K562 (cell line): ENCODE measurements around the gene OR5AR1. TPM values are rescaled to one million over a fixed set of nuclear protein-coding genes. Genes with fewer than 3 reads are reported as not detected.

Source experiments
- HLTF ChIP-seq: fragments of 450-650 bp; IDR thresholded peaks from 2 replicates; pipeline ENCODE4 v1.6.1; 2016
- SMARCB1 ChIP-seq: IDR thresholded peaks from 2 replicates; pipeline ENCODE4 v1.6.1; 2011; ENCODE audit warnings: improper control_type of control experiment, low read depth; ENCODE audit not compliant: insufficient read length
- ZNF318 ChIP-seq, 2 experiments: fragments of 450-650 bp; IDR thresholded peaks; 2 replicates each; pipeline ENCODE4 v1.6.1; 2016; ENCODE audit warnings: mild to moderate bottlenecking in 2 of 2, borderline replicate concordance in 1 of 2, low read depth in 1 of 2, moderate library complexity in 1 of 2
- polyA plus RNA-seq, 8 experiments: library from polyadenylated mRNA; depleted of rRNA in 4 of 8; stranded (reverse) in 5 of 8; unstranded in 3 of 8; fragments of >200 nt; fragmentation: Nextera tagmentation in 2 of 8; fragmentation: Illumina TruSeq in 1 of 8; extraction: Ambion mirVana in 2 of 8; extraction: Trizol in 1 of 8; gene quantifications; 2 replicates each; pipeline versions ENCODE4 v1.2.1 to v1.2.3, GENCODE V29; 2011 to 2014; ENCODE audit warnings: inconsistent platforms in 1 of 8, missing spikeins in 1 of 8
- total RNA-seq, 7 experiments: library from RNA; depleted of rRNA in 6 of 7; stranded (reverse); fragments of >200 nt in 6 of 7; fragmentation: Illumina TruSeq in 2 of 7; extraction: Trizol in 2 of 7; gene quantifications; 2 replicates each; pipeline versions ENCODE4 v1.2.1 to v1.2.3, GENCODE V29; 2011 to 2021; ENCODE audit warnings: low replicate concordance in 1 of 7

Gene OR5AR1
- total and polyA plus RNA-seq, 9 of the 15 experiments (the other 6 are each of a cell fraction or from before 2014, with no cell fraction given): not detected

- no peak for TF ChIP-seq ZNF318 (IDR thresholded peaks at IDR 0.05; ENCODE audit: borderline replicate concordance in 1 of 2, low read depth in 1 of 2)
- no peak for TF ChIP-seq SMARCB1
- TF ChIP-seq HLTF: no peak
Observed at GRCh38 chr11:56693428-56693827, 29.9 kb downstream of the OR5AR1 start (continued).
